Transverse colon (tissue), 4 donors: Measurements from ENCODE around the gene MCOLN1. TPM values are rescaled to one million over a fixed set of nuclear protein-coding genes. Genes with fewer than 3 reads are reported as not detected.

Experiments
- DNase-seq: peaks from one replicate; pipeline ENCODE4 v3.0.0-alpha.2; 2019
- H3K27ac ChIP-seq, 4 donors: fragments of 200-600 bp; sonication (generic); 2 replicates each; pipeline ENCODE4 v1.5.1; 2016 to 2018; ENCODE audit warnings: inconsistent platforms in 4 of 4
- H3K27me3 ChIP-seq: fragments of 200-600 bp; sonication (generic); 2 replicates; pipeline ENCODE4 v1.5.1; 2017; ENCODE audit warnings: inconsistent platforms
- H3K36me3 ChIP-seq, 4 donors: fragments of 200-600 bp; sonication (generic); 2 replicates each; pipeline ENCODE4 v1.5.1; 2017 to 2019; ENCODE audit warnings: inconsistent platforms in 4 of 4
- H3K4me1 ChIP-seq, 4 donors: fragments of 200-600 bp; sonication (generic); 2 replicates each; pipeline ENCODE4 v1.5.1; 2017 to 2020; ENCODE audit warnings: inconsistent platforms in 4 of 4
- H3K4me3 ChIP-seq, 4 donors: fragments of 200-600 bp; sonication (generic); 1 replicate in 1 of 4; 2 replicates in 3 of 4; pipeline versions ENCODE4 v1.5.1 to v1.6.1; 2017 to 2019; ENCODE audit warnings: inconsistent platforms in 4 of 4
- H3K9me3 ChIP-seq, 2 donors: fragments of 200-600 bp; sonication (generic); 2 replicates each; pipeline ENCODE4 v1.5.1; 2017 to 2019; ENCODE audit warnings: inconsistent platforms in 2 of 2
- CTCF ChIP-seq, 5 experiments: fragments of 200-600 bp in 3 of 5; fragments of 450-650 bp in 2 of 5; sonication (generic) in 3 of 5; IDR thresholded peaks; 1 replicate in 2 of 5; 2 replicates in 3 of 5; pipeline ENCODE4 v1.5.1; 2016 to 2017; ENCODE audit warnings: antibody characterized with exemption in 5 of 5, inconsistent platforms in 3 of 5, mild to moderate bottlenecking in 2 of 5, moderate library complexity in 1 of 5
- EP300 ChIP-seq: sonication (generic); formaldehyde crosslinking; IDR thresholded peaks from one replicate; pipeline ENCODE4 v1.6.1; 2017; ENCODE audit warnings: antibody characterized with exemption, low read depth
- POLR2A ChIP-seq: fragments of 450-650 bp; IDR thresholded peaks from one replicate; pipeline ENCODE4 v1.6.1; 2016; ENCODE audit warnings: antibody characterized with exemption, mild to moderate bottlenecking, moderate library complexity
- POLR2AphosphoS5 ChIP-seq, 3 donors: sonication (generic); formaldehyde crosslinking; IDR thresholded peaks; one replicate each; pipeline ENCODE4 v1.6.1; 2016; ENCODE audit warnings: antibody characterized with exemption in 3 of 3
- WGBS, 2 donors: methylation state at CpG; one replicate each; pipeline ENCODE4 v1.1.5; 2018; ENCODE audit warnings: low coverage in 1 of 2; 5-methylcytosine and 5-hydroxymethylcytosine counted together
- in situ Hi-C, 4 donors: fragments of 200-750 bp; cut with MboI; loops; one replicate each; pipeline versions ENCODE4 v1.15.0 to v1.15.1; 2017; ENCODE audit warnings: low sequenced_read_pairs in 3 of 4, low pct_ligation_motif_present in 1 of 4, low pct_unique_long_range_greater_than_20kb in 1 of 4
- intact Hi-C: fragments of 100-400 bp; cut with DNase I; formaldehyde crosslinking; loops from one replicate; pipeline ENCODE4 v1.15.1; 2023; ENCODE audit warnings: low total_unique reads
- small RNA-seq, 4 donors: library from RNA; depleted of rRNA; stranded (forward); fragments of <200 nt; gene quantifications; one replicate each; pipeline ENCODE3, GENCODE V24; 2016
- total RNA-seq, 4 donors: library from RNA; depleted of rRNA; stranded (reverse); fragments of >200 nt; gene quantifications; one replicate each; pipeline ENCODE4 v1.1.0, GENCODE V29; 2016

MCOLN1 gene
- total RNA-seq, 4 donors from 2014 or later, result 14.7 to 93.1 (median 23.9) TPM

DNA sequence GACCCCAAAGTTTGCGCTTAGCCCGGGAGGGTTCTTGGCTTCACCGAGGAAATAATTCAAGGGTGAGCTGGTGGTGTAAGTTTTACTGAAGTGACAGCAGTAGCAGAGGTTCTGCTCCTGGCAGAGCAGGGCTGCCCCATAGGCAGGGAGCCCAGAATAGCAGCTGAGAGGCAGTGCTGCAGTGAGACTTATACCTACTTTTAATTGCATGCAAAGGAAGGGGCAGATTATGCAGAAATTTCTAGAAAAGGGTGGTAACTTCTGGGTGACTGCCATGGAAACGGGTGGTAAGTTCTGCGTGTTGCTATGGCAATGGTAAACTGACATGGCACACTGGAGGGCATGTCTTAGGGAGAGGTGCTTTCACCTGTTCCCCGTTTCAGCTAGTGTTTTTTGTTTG lies 55.7 kb downstream of the MCOLN1 start:
- Histone ChIP-seq H3K36me3 (no peaks in the 10 kb centered on the region), H3K9me3 (no peaks in the 10 kb centered on the region), H3K4me3 (no peak overlapping the region), H3K27ac (no peak overlapping the region), H3K4me1 (no peaks in the 10 kb centered on the region), H3K27me3 (no peaks in the 10 kb centered on the region)
- WGBS, 2 donors, result 63 to 87% methylated on average over 3 to 6 of the region's 6 CpGs
- in situ Hi-C loops, result no loop called here
- intact Hi-C loops, result no loop called here
- DNase-seq, result no peak
- no peak for TF ChIP-seq POLR2AphosphoS5 (IDR thresholded peaks at IDR 0.05)
- TF ChIP-seq CTCF (IDR thresholded peaks at IDR 0.05), result no peak
- TF ChIP-seq EP300, result no peak
- no peak for TF ChIP-seq POLR2A

DNA sequence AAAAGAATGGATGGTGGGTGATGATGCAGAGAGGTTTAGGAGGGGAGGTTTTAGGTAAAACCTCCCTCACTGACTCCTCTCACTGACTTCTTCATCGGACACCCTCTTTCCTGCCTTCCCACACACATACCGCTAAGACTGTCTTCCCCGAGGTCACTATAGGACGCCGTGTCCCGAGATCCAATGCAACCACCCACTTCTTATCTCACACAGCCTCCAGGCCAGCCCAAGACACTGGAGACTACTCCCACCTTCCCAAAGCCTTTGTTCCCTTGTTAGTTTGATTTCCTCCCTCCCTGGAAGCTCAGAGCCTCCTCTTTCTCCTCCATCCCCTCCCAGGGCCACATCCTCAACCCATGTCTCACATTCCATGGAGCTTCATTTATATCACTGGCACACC lies 56.8 kb downstream of the MCOLN1 start:
- no peaks in the 10 kb centered on the region for H3K9me3 ChIP-seq
- in situ Hi-C loops (no loop called here), intact Hi-C loops (no loop called here)
- H3K4me3 ChIP-seq, result no peak overlapping the region
- WGBS, 2 donors, result 63 to 79% methylated on average over 6 of the region's 6 CpGs
- no peaks in the 10 kb centered on the region for H3K4me1 ChIP-seq
- H3K27ac ChIP-seq, result no peak overlapping the region
- no peak for DNase-seq
- no peaks in the 10 kb centered on the region for H3K36me3 ChIP-seq
- no peak for TF ChIP-seq CTCF (IDR thresholded peaks at IDR 0.05)
- no peak for TF ChIP-seq POLR2A
- no peak for TF ChIP-seq POLR2AphosphoS5 (IDR thresholded peaks at IDR 0.05)
- TF ChIP-seq EP300, result no peak
- H3K27me3 ChIP-seq, result peaks cover 2% of the 10 kb centered on the region

DNA sequence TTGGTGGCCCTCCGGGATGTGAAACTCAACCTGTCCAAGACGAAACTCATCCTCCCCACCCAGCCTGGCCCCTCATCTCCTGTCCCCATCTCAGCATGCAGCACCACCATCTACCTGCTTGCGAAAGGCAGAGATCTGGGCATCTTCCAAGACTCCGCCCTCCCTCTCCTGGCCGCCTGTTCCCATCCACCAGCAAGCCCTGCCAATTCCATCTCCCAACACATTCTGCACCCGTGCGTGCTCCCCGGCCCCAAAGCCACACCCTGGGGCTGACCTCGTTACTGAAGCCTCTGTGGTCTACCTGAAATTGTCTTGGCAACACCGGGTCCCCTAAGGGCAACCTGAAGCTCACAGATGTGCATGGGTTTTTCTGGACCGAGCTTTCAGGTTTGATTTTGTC lies 60.0 kb downstream of the MCOLN1 start:
- no peaks in the 10 kb centered on the region for H3K9me3 ChIP-seq
- intact Hi-C loops, result no loop called here
- TF ChIP-seq CTCF (IDR thresholded peaks at IDR 0.05), result no peak
- TF ChIP-seq EP300, result no peak
- TF ChIP-seq POLR2A, result no peak
- no peak for TF ChIP-seq POLR2AphosphoS5 (IDR thresholded peaks at IDR 0.05)
- in situ Hi-C loops, result no loop called here
- H3K4me3 ChIP-seq, result no peak overlapping the region
- no peak for DNase-seq
- H3K27ac ChIP-seq, result no peak overlapping the region
- H3K36me3 ChIP-seq, result no peaks in the 10 kb centered on the region
- 42 to 48% methylated on average over 6 to 11 of the region's 11 CpGs for WGBS, 2 donors
- peaks cover 2% of the 10 kb centered on the region for H3K27me3 ChIP-seq
- no peaks in the 10 kb centered on the region for H3K4me1 ChIP-seq

Small RNA genes lying within 50 kb of the gene (small RNA-seq; reads per million reads assigned to genes)
- gene AC008878.2, result 0 reads per million in 4 donors

Other genes starting within 250 kb of the MCOLN1 start
- gene INSR, start 228.2 kb upstream of the MCOLN1 start, total RNA-seq, result 100 to 1,000 TPM; 134 to 252 (median 164) TPM
- gene ARHGEF18, start 173.7 kb upstream of the MCOLN1 start, total RNA-seq, result 100 to 1,000 TPM in 1 of 4 donors, 10 to 100 TPM in 3; 32.0 to 162 (median 92.8) TPM
- gene PEX11G, start 33.6 kb upstream of the MCOLN1 start, total RNA-seq, result 10 to 100 TPM in 1 of 4 donors, 1 to 10 TPM in 3; 2.2 to 14.5 (median 8.9) TPM
- 10 to 100 TPM; 50.2 to 72.7 (median 69.1) TPM for gene ZNF358, start 6.5 kb upstream of the MCOLN1 start, total RNA-seq
- gene PNPLA6, start 13.1 kb downstream of the MCOLN1 start, total RNA-seq, result 100 to 1,000 TPM; 115 to 435 (median 147) TPM
- 100 to 1,000 TPM in 1 of 4 donors, 10 to 100 TPM in 3; 36.2 to 114 (median 61.6) TPM for gene CAMSAP3, start 73.2 kb downstream of the MCOLN1 start, total RNA-seq
- gene XAB2, start 106.9 kb downstream of the MCOLN1 start, total RNA-seq, result 100 to 1,000 TPM in 1 of 4 donors, 10 to 100 TPM in 3; 27.8 to 123 (median 57.3) TPM
- 10 to 100 TPM in 2 of 4 donors, not detected in 2; 16.4 to 48.0 TPM for gene PET100, start 107.2 kb downstream of the MCOLN1 start, total RNA-seq
- 10 to 100 TPM in 1 of 4 donors, 1 to 10 TPM in 1, not detected in 2; 4.1 to 14.2 TPM for gene PCP2, start 111.1 kb downstream of the MCOLN1 start, total RNA-seq
- 100 to 1,000 TPM; 132 to 303 (median 205) TPM for gene STXBP2, start 114.5 kb downstream of the MCOLN1 start, total RNA-seq
- not detected for gene RETN, start 146.4 kb downstream of the MCOLN1 start, total RNA-seq
- gene MCEMP1, start 154.5 kb downstream of the MCOLN1 start, total RNA-seq, result under 1 TPM in 1 of 4 donors, not detected in 3; 0.41 TPM
- 10 to 100 TPM; 15.1 to 63.5 (median 34.4) TPM for gene TRAPPC5, start 158.2 kb downstream of the MCOLN1 start, total RNA-seq
- gene FCER2, start 179.5 kb downstream of the MCOLN1 start, total RNA-seq, result 10 to 100 TPM in 1 of 4 donors, 1 to 10 TPM in 1, under 1 TPM in 1, not detected in 1; 0.27 to 10.1 (median 4.3) TPM
- gene CLEC4G, start 209.5 kb downstream of the MCOLN1 start, total RNA-seq, result 1 to 10 TPM in 1 of 4 donors, under 1 TPM in 1, not detected in 2; 0.55 to 1.1 TPM
- 1 to 10 TPM in 3 of 4 donors, under 1 TPM in 1; 1.00 to 9.4 (median 4.4) TPM for gene CD209, start 224.9 kb downstream of the MCOLN1 start, total RNA-seq
- gene CLEC4M, start 240.6 kb downstream of the MCOLN1 start, total RNA-seq, result under 1 TPM in 1 of 4 donors, not detected in 3; 0.16 TPM